H9 (cell line): ENCODE results near the gene ARID1A. TPM values are rescaled to one million over a fixed set of nuclear protein-coding genes. Genes with fewer than 3 reads are reported as not detected.

Source experiments
- DNase-seq: peaks from one replicate; pipeline ENCODE4 v3.0.0-alpha.2; 2017
- H2AFZ ChIP-seq: one replicate; pipeline ENCODE4 v1.6.1; 2013; ENCODE audit warnings: mild to moderate bottlenecking, low read length, control low read depth, moderate library complexity
- H2AK5ac ChIP-seq: 2 replicates; pipeline ENCODE4 v1.6.1; 2013; ENCODE audit warnings: low read length, control low read depth, mixed read lengths; ENCODE audit not compliant: insufficient read length
- H2BK120ac ChIP-seq: one replicate; pipeline ENCODE4 v1.6.1; 2013; ENCODE audit warnings: low read depth, mild to moderate bottlenecking, low read length, control low read depth, inconsistent platforms; ENCODE audit not compliant: poor library complexity, severe bottlenecking
- H2BK12ac ChIP-seq: 2 replicates; pipeline ENCODE4 v1.6.1; 2013; ENCODE audit warnings: low read length, control low read depth, mixed read lengths, low read depth; ENCODE audit not compliant: insufficient read length
- H2BK15ac ChIP-seq: 2 replicates; pipeline ENCODE4 v1.6.1; 2013; ENCODE audit warnings: low read depth, low read length, control low read depth
- H2BK20ac ChIP-seq: one replicate; pipeline ENCODE4 v1.6.1; 2013; ENCODE audit warnings: low read depth, mild to moderate bottlenecking, low read length, control low read depth, inconsistent platforms; ENCODE audit not compliant: poor library complexity, severe bottlenecking
- H2BK5ac ChIP-seq: 2 replicates; pipeline ENCODE4 v1.6.1; 2013; ENCODE audit warnings: low read length, control low read depth, mixed read lengths; ENCODE audit not compliant: insufficient read length
- H3K14ac ChIP-seq: 2 replicates; pipeline ENCODE4 v1.6.1; 2013; ENCODE audit warnings: low read length, control low read depth; ENCODE audit not compliant: insufficient read depth
- H3K18ac ChIP-seq: 2 replicates; pipeline ENCODE4 v1.6.1; 2013; ENCODE audit warnings: low read depth, mild to moderate bottlenecking, mixed read lengths, low read length, control low read depth; ENCODE audit not compliant: insufficient read length
- H3K23ac ChIP-seq: 2 replicates; pipeline ENCODE4 v1.6.1; 2013; ENCODE audit warnings: low read length, control low read depth, mixed read lengths, low read depth; ENCODE audit not compliant: insufficient read length
- H3K23me2 ChIP-seq: 2 replicates; pipeline ENCODE4 v1.6.1; 2013; ENCODE audit warnings: low read depth, mild to moderate bottlenecking, mixed read lengths, low read length, control low read depth; ENCODE audit not compliant: insufficient read length, poor library complexity, severe bottlenecking
- H3K27ac ChIP-seq: 2 replicates; pipeline ENCODE4 v1.5.1; 2013; ENCODE audit warnings: low read length, control low read depth, mixed read lengths, low read depth; ENCODE audit not compliant: insufficient read length
- H3K27me3 ChIP-seq: 2 replicates; pipeline ENCODE4 v1.6.1; 2013; ENCODE audit warnings: low read length, control low read depth, inconsistent platforms; ENCODE audit not compliant: insufficient read depth
- H3K4ac ChIP-seq: 2 replicates; pipeline ENCODE4 v1.6.1; 2013; ENCODE audit warnings: low read depth, mild to moderate bottlenecking, control low read depth, inconsistent platforms, low read length, moderate library complexity
- H3K4me1 ChIP-seq: 2 replicates; pipeline ENCODE4 v1.6.1; 2013; ENCODE audit warnings: low read length, control low read depth, inconsistent platforms; ENCODE audit not compliant: insufficient read depth
- H3K4me2 ChIP-seq: 2 replicates; pipeline ENCODE4 v1.6.1; 2013; ENCODE audit warnings: low read length, control low read depth, mixed read lengths; ENCODE audit not compliant: insufficient read length, insufficient read depth
- H3K56ac ChIP-seq: 2 replicates; pipeline ENCODE4 v1.6.1; 2013; ENCODE audit warnings: low read depth, mild to moderate bottlenecking, mixed read lengths, low read length, control low read depth; ENCODE audit not compliant: insufficient read length
- H3K79me1 ChIP-seq: 2 replicates; pipeline ENCODE4 v1.6.1; 2013; ENCODE audit warnings: low read depth, mild to moderate bottlenecking, moderate library complexity, low read length, control low read depth, inconsistent platforms; ENCODE audit not compliant: insufficient read depth, poor library complexity, severe bottlenecking
- H3K79me2 ChIP-seq: 2 replicates; pipeline ENCODE4 v1.6.1; 2013; ENCODE audit warnings: low read length, control low read depth, inconsistent platforms; ENCODE audit not compliant: insufficient read depth
- H3K9ac ChIP-seq: 2 replicates; pipeline ENCODE4 v1.6.1; 2013; ENCODE audit warnings: low read length, control low read depth, mixed read lengths; ENCODE audit not compliant: insufficient read length; ENCODE audit errors: extremely low read depth
- H3K9me3 ChIP-seq: one replicate; pipeline ENCODE4 v1.6.1; 2013; ENCODE audit warnings: low read depth, low read length, inconsistent platforms; ENCODE audit not compliant: control insufficient read depth
- H3T11ph ChIP-seq: one replicate; pipeline ENCODE4 v1.6.1; 2013; ENCODE audit warnings: mild to moderate bottlenecking, low read length, control low read depth, inconsistent platforms
- H4K20me1 ChIP-seq: one replicate; pipeline ENCODE4 v1.6.1; 2013; ENCODE audit not compliant: control insufficient read depth, insufficient read length, insufficient read depth
- H4K5ac ChIP-seq: 2 replicates; pipeline ENCODE4 v1.6.1; 2013; ENCODE audit warnings: low read depth, mild to moderate bottlenecking, mixed read lengths, low read length, control low read depth; ENCODE audit not compliant: insufficient read length
- H4K8ac ChIP-seq: replicated peaks from 2 replicates; pipeline ENCODE4 v1.6.1; 2013; ENCODE audit warnings: low read length, control low read depth, mixed read lengths, low read depth; ENCODE audit not compliant: insufficient read length
- H4K91ac ChIP-seq: 2 replicates; pipeline ENCODE4 v1.6.1; 2013; ENCODE audit warnings: low read depth, mild to moderate bottlenecking, moderate library complexity, mixed read lengths, low read length, control low read depth; ENCODE audit not compliant: insufficient read length
- H3K27ac Mint-ChIP-seq, 3 experiments: 2 replicates in 2 of 3; 3 replicates in 1 of 3; pipeline ENCODE4 v1.8.0; 2020 to 2021; ENCODE audit warnings: mixed read lengths in 3 of 3, mild to moderate bottlenecking in 1 of 3, moderate library complexity in 1 of 3
- H3K27me3 Mint-ChIP-seq: 2 replicates; pipeline ENCODE4 v1.8.0; 2021; ENCODE audit warnings: low read depth, mild to moderate bottlenecking, moderate library complexity, mixed read lengths
- H3K36me3 Mint-ChIP-seq, 3 experiments: 2 replicates in 2 of 3; 3 replicates in 1 of 3; pipeline ENCODE4 v1.8.0; 2020 to 2021; ENCODE audit warnings: low read depth in 3 of 3, mixed read lengths in 3 of 3; ENCODE audit not compliant: insufficient read depth in 1 of 3
- H3K4me1 Mint-ChIP-seq, 2 experiments: 2 replicates each; pipeline ENCODE4 v1.8.0; 2020; ENCODE audit warnings: mixed read lengths in 2 of 2
- H3K4me3 Mint-ChIP-seq, 2 experiments: 2 replicates in 1 of 2; 3 replicates in 1 of 2; pipeline ENCODE4 v1.8.0; 2020 to 2021; ENCODE audit warnings: mild to moderate bottlenecking in 2 of 2, mixed read lengths in 2 of 2, moderate library complexity in 1 of 2
- H3K9me3 Mint-ChIP-seq, 2 experiments: 2 replicates in 1 of 2; 3 replicates in 1 of 2; pipeline ENCODE4 v1.8.0; 2020; ENCODE audit warnings: mild to moderate bottlenecking in 2 of 2, mixed read lengths in 2 of 2, moderate library complexity in 1 of 2
- WGBS: extraction: QIAGEN DNeasy Blood & Tissue Kit; methylation state at CpG from one replicate; pipeline ENCODE4 v1.1.7; 2013; ENCODE audit warnings: missing lambda C conversion rate, low lambda C conversion rate, mixed read lengths; ENCODE audit not compliant: insufficient read length; ENCODE audit errors: extremely low coverage; 5-methylcytosine and 5-hydroxymethylcytosine counted together
- total RNA-seq: library from RNA; stranded (reverse); gene quantifications from 2 replicates; pipeline ENCODE4 v1.2.1, GENCODE V29; 2021
- TF ChIP-seq, protein P1 (sequence below): fragments of 200-600 bp; sonication (generic); conservative IDR thresholded peaks from 3 replicates; pipeline ENCODE4 v1.8.0; 2021; ENCODE audit warnings: antibody characterized with exemption, mild to moderate bottlenecking

ARID1A gene
- total RNA-seq, 1 experiment from 2014 or later: 147 TPM

GRCh38 chr1:26792924-26793323 lies 97.1 kb downstream of the ARID1A start:
- Histone ChIP-seq H2BK15ac (no peak overlapping the region), H3K79me1 (no peaks in the 10 kb centered on the region), H4K8ac (no peak overlapping the region), H3K27ac (no peak overlapping the region), H3K56ac (no peak overlapping the region), H4K91ac (no peak overlapping the region), H3K23ac (no peak overlapping the region), H4K20me1 (no peaks in the 10 kb centered on the region), H2BK20ac (no peak overlapping the region), H2BK12ac (no peak overlapping the region), H3K18ac (no peak overlapping the region), H3K4ac (no peak overlapping the region), H3K23me2 (peaks cover 10% of the 10 kb centered on the region), H3T11ph (no peak overlapping the region), H2BK5ac (no peak overlapping the region), H3K14ac (no peak overlapping the region), H2AFZ (no peak overlapping the region), H2BK120ac (no peak overlapping the region), H4K5ac (no peak overlapping the region), H3K4me2 (no peak overlapping the region), H3K4me1 (peaks cover 3% of the 10 kb centered on the region; the same call in 1 of the 2 replicates), H3K27me3 (no peaks in the 10 kb centered on the region), H3K79me2 (no peaks in the 10 kb centered on the region; the same call in 1 of the 2 replicates), H3K9ac (no peak overlapping the region), H2AK5ac (no peak overlapping the region), H3K9me3 (no peaks in the 10 kb centered on the region)
- H3K36me3 Mint-ChIP-seq: peaks cover 9 to 22% (median 19%) of the 10 kb centered on the region in 3 experiments
- WGBS: no CpG with 5 or more reads among the region's 2 CpGs
- H3K4me3 Mint-ChIP-seq: no peak overlapping the region
- no peaks in the 10 kb centered on the region for H3K9me3 Mint-ChIP-seq
- no peaks in the 10 kb centered on the region for H3K27me3 Mint-ChIP-seq
- peaks cover 9 to 11% of the 10 kb centered on the region in 2 experiments for H3K4me1 Mint-ChIP-seq
- TF ChIP-seq, protein P1, sequence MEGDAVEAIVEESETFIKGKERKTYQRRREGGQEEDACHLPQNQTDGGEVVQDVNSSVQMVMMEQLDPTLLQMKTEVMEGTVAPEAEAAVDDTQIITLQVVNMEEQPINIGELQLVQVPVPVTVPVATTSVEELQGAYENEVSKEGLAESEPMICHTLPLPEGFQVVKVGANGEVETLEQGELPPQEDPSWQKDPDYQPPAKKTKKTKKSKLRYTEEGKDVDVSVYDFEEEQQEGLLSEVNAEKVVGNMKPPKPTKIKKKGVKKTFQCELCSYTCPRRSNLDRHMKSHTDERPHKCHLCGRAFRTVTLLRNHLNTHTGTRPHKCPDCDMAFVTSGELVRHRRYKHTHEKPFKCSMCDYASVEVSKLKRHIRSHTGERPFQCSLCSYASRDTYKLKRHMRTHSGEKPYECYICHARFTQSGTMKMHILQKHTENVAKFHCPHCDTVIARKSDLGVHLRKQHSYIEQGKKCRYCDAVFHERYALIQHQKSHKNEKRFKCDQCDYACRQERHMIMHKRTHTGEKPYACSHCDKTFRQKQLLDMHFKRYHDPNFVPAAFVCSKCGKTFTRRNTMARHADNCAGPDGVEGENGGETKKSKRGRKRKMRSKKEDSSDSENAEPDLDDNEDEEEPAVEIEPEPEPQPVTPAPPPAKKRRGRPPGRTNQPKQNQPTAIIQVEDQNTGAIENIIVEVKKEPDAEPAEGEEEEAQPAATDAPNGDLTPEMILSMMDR: no peak
- H3K27ac Mint-ChIP-seq: peak overlapping the region in 1 of 3 experiments; percentile 27; a peak in 2 of 7 replicates
- no peak for DNase-seq
